Measurements from ENCODE around the gene FHL2. TPM values are rescaled to one million over a fixed set of nuclear protein-coding genes. Genes with fewer than 3 reads are reported as not detected.

The FHL2 gene
- total RNA-seq, 6 experiments from 2014 or later = 4.2 to 36.6 (median 12.0) TPM

- H3K4me3 ChIP-seq = peak overlapping the region; percentile 77 to 85 (median 79)
- H3K36me3 ChIP-seq = peaks cover 0 to 23% (median 5%) of the 10 kb centered on the region in 4 donors
- DNase-seq = no peak
- WGBS (ENCODE audit: insufficient coverage, low coverage, low lambda C conversion rate, missing lambda C conversion rate) = 8% methylated on average over 5 of the region's 5 CpGs
- peak overlapping the region; percentile 93 to 98 (median 97) for H3K27ac ChIP-seq
- peaks cover 0 to 25% (median 11%) of the 10 kb centered on the region in 4 donors for H3K4me1 ChIP-seq
- intact Hi-C loops (cut with DNase I) = no loop called here
- H3K9me3 ChIP-seq = no peaks in the 10 kb centered on the region
- TF ChIP-seq POLR2A (IDR thresholded peaks at IDR 0.05) = no peak
- TF ChIP-seq CTCF (IDR thresholded peaks at IDR 0.05) = no peak
- no peaks in the 10 kb centered on the region for H3K27me3 ChIP-seq
- ATAC-seq = peak in 3 of 4 donors; percentile 3 to 35 (median 22)
Observed at GRCh38 chr2:105338020-105338385, 60.8 kb downstream of the FHL2 start.

- Histone ChIP-seq H3K27ac (peak within 1 kb of the TSS; percentile 93 to 98 (median 97)), H3K27me3 (no peaks in the 10 kb centered on the region), H3K4me1 (peaks cover 0 to 25% (median 11%) of the 10 kb centered on the region in 4 donors), H3K4me3 (peak within 1 kb of the TSS; percentile 77 to 85 (median 79)), H3K36me3 (peaks cover 0 to 17% (median 4%) of the 10 kb centered on the region in 4 donors), H3K9me3 (no peaks in the 10 kb centered on the region)
- TF ChIP-seq CTCF (IDR thresholded peaks at IDR 0.05) = no peak
- no peak for TF ChIP-seq POLR2A (IDR thresholded peaks at IDR 0.05)
- DNase-seq = peak; percentile 86 to 87 (median 86)
- intact Hi-C loops (cut with DNase I) = no loop called here
- ATAC-seq = peak; percentile 92 to 97 (median 94)
- WGBS (ENCODE audit: insufficient coverage, low coverage, low lambda C conversion rate, missing lambda C conversion rate) = under 1% methylated on average over 32 of the region's 58 CpGs
Observed at GRCh38 chr2:105337122-105338019, 61.5 kb downstream of the FHL2 start, which contains the start of gene C2orf49. C2orf49 (plus strand) TSS chr2:105337540; CDS start chr2:105337588, 48 bp downstream.

- H3K4me1 ChIP-seq = peaks cover 0 to 25% (median 11%) of the 10 kb centered on the region in 4 donors
- no peaks in the 10 kb centered on the region for H3K27me3 ChIP-seq
- TF ChIP-seq POLR2A (IDR thresholded peaks at IDR 0.05) = no peak
- no peak for TF ChIP-seq CTCF (IDR thresholded peaks at IDR 0.05)
- peak overlapping the region; percentile 93 to 98 (median 97) for H3K27ac ChIP-seq
- no peaks in the 10 kb centered on the region for H3K9me3 ChIP-seq
- no peak for DNase-seq
- peak overlapping the region; percentile 77 to 85 (median 79) for H3K4me3 ChIP-seq
- WGBS (ENCODE audit: insufficient coverage, low coverage, low lambda C conversion rate, missing lambda C conversion rate) = 2% methylated on average over 7 of the region's 7 CpGs
- intact Hi-C loops (cut with DNase I) = no loop called here
- peaks cover 0 to 12% (median 4%) of the 10 kb centered on the region in 4 donors for H3K36me3 ChIP-seq
- ATAC-seq = no peak
Observed at GRCh38 chr2:105336786-105337121, 62.1 kb downstream of the FHL2 start.

- no peaks in the 10 kb centered on the region for H3K9me3 ChIP-seq
- H3K4me3 ChIP-seq = no peak overlapping the region
- no peaks in the 10 kb centered on the region for H3K27me3 ChIP-seq
- TF ChIP-seq POLR2A (IDR thresholded peaks at IDR 0.05) (no peak), CTCF (IDR thresholded peaks at IDR 0.05) (no peak)
- intact Hi-C loops (cut with DNase I) = no loop called here
- 94% methylated on average over 2 of the region's 2 CpGs for WGBS (ENCODE audit: insufficient coverage, low coverage, low lambda C conversion rate, missing lambda C conversion rate)
- no peak for ATAC-seq
- H3K27ac ChIP-seq = no peak overlapping the region
- peaks cover 0 to 2% (median under 1%) of the 10 kb centered on the region in 4 donors for H3K36me3 ChIP-seq
- DNase-seq = no peak
- peaks cover 0 to 28% (median 12%) of the 10 kb centered on the region in 4 donors for H3K4me1 ChIP-seq
Observed at GRCh38 chr2:105335469-105335868, 63.4 kb downstream of the FHL2 start.

All from right lobe of liver (tissue), 6 donors.